AG04450 (cell line): ENCODE data around the gene PCDHB5. TPM values are rescaled to one million over a fixed set of nuclear protein-coding genes. Genes with fewer than 3 reads are reported as not detected.
"Not testable (repeated sequence)": the region's sequence is repeated elsewhere in the genome, so short reads cannot be mapped to it uniquely, and the experiment has no call there.

ENCODE experiments used
- CTCF ChIA-PET: fragments of 300-600, 350-600 bp; formaldehyde crosslinking; extraction: SDS; loops from one replicate; lab custom pipeline; 2022; ENCODE audit warnings: antibody characterized with exemption, inconsistent platforms; lab: Charles Lee
- POLR2A ChIA-PET: fragments of 350-600 bp; formaldehyde crosslinking; extraction: SDS; loops from one replicate; lab custom pipeline; 2021; ENCODE audit warnings: antibody characterized with exemption, inconsistent platforms; lab: Yijun Ruan, JAX
- DNase-seq: peaks from one replicate; pipeline ENCODE4 v3.0.0-alpha.2; 2011; ENCODE audit warnings: low read depth, low spot score
- H3K27ac ChIP-seq: one replicate; pipeline ENCODE4 v1.5.1; 2012; ENCODE audit warnings: low read depth, low read length, control low read depth
- H3K27me3 ChIP-seq: one replicate; pipeline ENCODE4 v1.6.0; 2012; ENCODE audit warnings: low read length; ENCODE audit not compliant: control insufficient read depth, insufficient read depth
- H3K4me3 ChIP-seq: 2 replicates; pipeline ENCODE4 v1.5.1; 2011; ENCODE audit warnings: mild to moderate bottlenecking, low read depth, low read length, control low read depth
- H3K9me3 ChIP-seq: 2 replicates; pipeline ENCODE4 v1.5.1; 2012; ENCODE audit warnings: low read length; ENCODE audit not compliant: control insufficient read depth, insufficient read depth
- polyA minus RNA-seq: library from RNA; depleted of rRNA, polyadenylated mRNA; stranded (reverse); fragments of >200 nt; gene quantifications from 2 replicates; pipeline ENCODE4 v1.2.3, GENCODE V29; 2011; rRNA and poly(A)+ RNA removed
- polyA plus RNA-seq: library from polyadenylated mRNA; depleted of rRNA; stranded (reverse); fragments of >200 nt; gene quantifications from 2 replicates; pipeline ENCODE4 v1.2.3, GENCODE V29; 2011; rRNA removed
- TF ChIP-seq, protein P1 (sequence below): IDR thresholded peaks from 2 replicates; pipeline ENCODE4 v1.5.1; 2011; ENCODE audit warnings: low read depth, low read length, control low read depth, inconsistent platforms

PCDHB5 gene
- 0.68 and 0.72 TPM in 2 replicates for polyA plus RNA-seq
- 0.52 and 0.74 TPM in 2 replicates for polyA minus RNA-seq

GRCh38 chr5:141135030-141135717, at the start of gene PCDHB5:
Gene PCDHB5 (plus strand): TSS chr5:141135206. CDS start chr5:141135435, 229 bp downstream.
- H3K27ac ChIP-seq = no peak within 1 kb of the TSS
- H3K27me3 ChIP-seq = no peaks in the 10 kb centered on the region
- peak within 1 kb of the TSS; percentile 31 for H3K4me3 ChIP-seq
- ChIA-PET POLR2A (no interaction called here), CTCF (interaction anchor here (0.5 to 1.6 kb wide), 3 partner anchors 51 to 859 kb away, joined by 3 to 7 read pairs (median 4); no protein-coding TSS in a partner anchor)
- H3K9me3 ChIP-seq = peaks cover 22% of the 10 kb centered on the region
- TF ChIP-seq, protein P1, sequence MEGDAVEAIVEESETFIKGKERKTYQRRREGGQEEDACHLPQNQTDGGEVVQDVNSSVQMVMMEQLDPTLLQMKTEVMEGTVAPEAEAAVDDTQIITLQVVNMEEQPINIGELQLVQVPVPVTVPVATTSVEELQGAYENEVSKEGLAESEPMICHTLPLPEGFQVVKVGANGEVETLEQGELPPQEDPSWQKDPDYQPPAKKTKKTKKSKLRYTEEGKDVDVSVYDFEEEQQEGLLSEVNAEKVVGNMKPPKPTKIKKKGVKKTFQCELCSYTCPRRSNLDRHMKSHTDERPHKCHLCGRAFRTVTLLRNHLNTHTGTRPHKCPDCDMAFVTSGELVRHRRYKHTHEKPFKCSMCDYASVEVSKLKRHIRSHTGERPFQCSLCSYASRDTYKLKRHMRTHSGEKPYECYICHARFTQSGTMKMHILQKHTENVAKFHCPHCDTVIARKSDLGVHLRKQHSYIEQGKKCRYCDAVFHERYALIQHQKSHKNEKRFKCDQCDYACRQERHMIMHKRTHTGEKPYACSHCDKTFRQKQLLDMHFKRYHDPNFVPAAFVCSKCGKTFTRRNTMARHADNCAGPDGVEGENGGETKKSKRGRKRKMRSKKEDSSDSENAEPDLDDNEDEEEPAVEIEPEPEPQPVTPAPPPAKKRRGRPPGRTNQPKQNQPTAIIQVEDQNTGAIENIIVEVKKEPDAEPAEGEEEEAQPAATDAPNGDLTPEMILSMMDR = 0 out of 2 replicates have a peak, but pooled peaks have one; percentile 18
- no peak for DNase-seq

DNA sequence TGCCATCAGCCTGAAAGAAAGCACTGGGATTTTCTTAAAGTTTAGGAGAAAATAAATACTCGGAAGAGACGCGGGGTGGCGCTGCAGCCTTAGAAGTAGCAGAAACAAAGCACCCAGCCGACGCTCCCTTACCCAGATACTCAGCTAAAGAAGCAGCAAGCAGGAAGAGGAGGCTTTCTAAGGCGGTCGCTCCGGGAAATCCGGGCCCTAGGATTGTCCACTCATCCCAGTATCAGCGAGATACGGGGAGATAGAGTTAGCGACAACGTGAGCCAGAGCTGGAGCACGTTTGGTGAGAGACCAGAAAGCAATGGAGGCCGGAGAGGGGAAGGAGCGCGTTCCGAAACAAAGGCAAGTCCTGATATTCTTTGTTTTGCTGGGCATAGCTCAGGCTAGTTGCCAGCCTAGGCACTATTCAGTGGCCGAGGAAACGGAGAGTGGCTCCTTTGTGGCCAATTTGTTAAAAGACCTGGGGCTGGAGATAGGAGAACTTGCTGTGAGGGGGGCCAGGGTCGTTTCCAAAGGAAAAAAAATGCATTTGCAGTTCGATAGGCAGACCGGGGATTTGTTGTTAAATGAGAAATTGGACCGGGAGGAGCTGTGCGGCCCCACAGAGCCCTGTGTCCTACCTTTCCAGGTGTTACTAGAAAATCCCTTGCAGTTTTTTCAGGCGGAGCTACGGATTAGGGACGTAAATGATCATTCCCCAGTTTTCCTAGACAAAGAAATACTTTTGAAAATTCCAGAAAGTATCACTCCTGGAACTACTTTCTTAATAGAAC, 40.3 kb upstream of the PCDHB5 start, which contains the start of gene PCDHB2:
PCDHB2 (plus strand) TSS at position 135 of the 782 bp plus-strand sequence; CDS start at position 311, 176 bp downstream.
- CTCF ChIA-PET = interaction anchor here (1.4 kb wide), 1 partner anchor 463 kb away, joined by 4 read pairs; no protein-coding TSS in a partner anchor
- Histone ChIP-seq H3K4me3 (peak within 1 kb of the TSS; percentile 37), H3K27ac (no peak within 1 kb of the TSS), H3K27me3 (no peaks in the 10 kb centered on the region), H3K9me3 (peaks cover 20% of the 10 kb centered on the region)
- TF ChIP-seq, protein P1 = peak; percentile 16; the same call in 1 of the 2 replicates
- no peak for DNase-seq
- POLR2A ChIA-PET = no interaction called here

DNA sequence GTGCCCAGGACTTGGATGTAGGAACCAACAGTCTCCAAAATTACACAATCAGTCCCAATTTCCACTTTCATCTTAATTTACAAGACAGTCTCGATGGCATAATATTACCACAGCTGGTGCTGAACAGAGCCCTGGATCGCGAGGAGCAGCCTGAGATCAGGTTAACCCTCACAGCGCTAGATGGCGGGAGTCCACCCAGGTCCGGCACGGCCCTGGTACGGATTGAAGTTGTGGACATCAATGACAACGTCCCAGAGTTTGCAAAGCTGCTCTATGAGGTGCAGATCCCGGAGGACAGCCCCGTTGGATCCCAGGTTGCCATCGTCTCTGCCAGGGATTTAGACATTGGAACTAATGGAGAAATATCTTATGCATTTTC, 39.8 kb upstream of the PCDHB5 start:
- POLR2A ChIA-PET = no interaction called here
- no peak for DNase-seq
- TF ChIP-seq, protein P1 = no peak
- Histone ChIP-seq H3K27me3 (no peaks in the 10 kb centered on the region), H3K27ac (no peak overlapping the region), H3K4me3 (no peak overlapping the region), H3K9me3 (peaks cover 19% of the 10 kb centered on the region)
- CTCF ChIA-PET = interaction anchor here (1.4 kb wide), 1 partner anchor 463 kb away, joined by 4 read pairs; no protein-coding TSS in a partner anchor

DNA sequence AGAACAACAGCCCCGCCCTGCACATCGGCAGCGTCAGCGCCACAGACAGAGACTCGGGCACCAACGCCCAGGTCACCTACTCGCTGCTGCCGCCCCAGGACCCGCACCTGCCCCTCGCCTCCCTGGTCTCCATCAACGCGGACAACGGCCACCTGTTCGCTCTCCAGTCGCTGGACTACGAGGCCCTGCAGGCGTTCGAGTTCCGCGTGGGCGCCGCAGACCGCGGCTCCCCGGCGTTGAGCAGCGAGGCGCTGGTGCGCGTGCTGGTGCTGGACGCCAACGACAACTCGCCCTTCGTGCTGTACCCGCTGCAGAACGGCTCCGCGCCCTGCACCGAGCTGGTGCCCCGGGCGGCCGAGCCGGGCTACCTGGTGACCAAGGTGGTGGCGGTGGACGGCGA, 38.8 kb upstream of the PCDHB5 start:
- H3K27ac ChIP-seq, DNase-seq, CTCF ChIA-PET, H3K27me3 ChIP-seq, H3K4me3 ChIP-seq, POLR2A ChIA-PET: not testable (repeated sequence)
- H3K9me3 ChIP-seq = peaks cover 27% of the 10 kb centered on the region

GRCh38 chr5:141096586-141096985, 38.4 kb upstream of the PCDHB5 start:
- H3K4me3 ChIP-seq, CTCF ChIA-PET, H3K27ac ChIP-seq, DNase-seq, POLR2A ChIA-PET, H3K27me3 ChIP-seq: not testable (repeated sequence)
- H3K9me3 ChIP-seq = peaks cover 30% of the 10 kb centered on the region
